ENCODE measurements around the gene EFCAB14. TPM values are rescaled to one million over a fixed set of nuclear protein-coding genes. Genes with fewer than 3 reads are reported as not detected.
A peak's percentile ranks its signal among the peaks of the same experiment; 100 is the strongest.
"Not testable (repeated sequence)": the region's sequence is repeated elsewhere in the genome, so short reads cannot be mapped to it uniquely, and the experiment has no call there.

EFCAB14 gene
- total and polyA plus RNA-seq, 7 donors: 21.1 to 63.3 (median 52.0) TPM

GRCh38 chr1:46724991-46725735 lies 6.2 kb upstream of the EFCAB14 start:
- peak; percentile 80 for TF ChIP-seq CTCF (IDR thresholded peaks at IDR 0.05)
- peaks cover 4% of the 10 kb centered on the region for H3K4me1 ChIP-seq
- no peaks in the 10 kb centered on the region for H3K9me3 ChIP-seq
- no peak overlapping the region for H3K27ac ChIP-seq
- WGBS, 3 donors: 11 to 16% (median 12%) methylated on average over 7 of the region's 7 CpGs
- peaks cover 0 to 6% (median 0%) of the 10 kb centered on the region in 3 donors for H3K27me3 ChIP-seq (ENCODE audit: insufficient read depth in 3 of 3, low read length in 2 of 3)
- DNase-seq: peak; percentile 38 to 70
- intact Hi-C loops (cut with DNase I): loop anchor here (1.0 to 5.0 kb wide), 4 partner anchors 58 to 193 kb away; partner anchors contain the start of gene ATPAF1 (in 1 of the 2)
- no peak overlapping the region for H3K4me3 ChIP-seq
- ATAC-seq: peak; percentile 89 to 99 (median 94)
- H3K36me3 ChIP-seq (ENCODE audit: insufficient read depth in 1 of 2, low read depth in 1 of 2): no peaks in the 10 kb centered on the region

- Histone ChIP-seq H3K36me3 (ENCODE audit: insufficient read depth in 1 of 2, low read depth in 1 of 2) (no peaks in the 10 kb centered on the region), H3K9me3 (no peaks in the 10 kb centered on the region), H3K4me3 (no peak overlapping the region), H3K27me3 (ENCODE audit: insufficient read depth in 3 of 3, low read length in 2 of 3) (peaks cover 0 to 6% (median 0%) of the 10 kb centered on the region in 3 donors), H3K27ac (no peak overlapping the region), H3K4me1 (peaks cover 10% of the 10 kb centered on the region)
- no peak for TF ChIP-seq CTCF (IDR thresholded peaks at IDR 0.05)
- DNase-seq (no peak), ATAC-seq (no peak)
- intact Hi-C loops (cut with DNase I): loop anchor here (2.0 to 5.0 kb wide), 3 partner anchors 57 to 192 kb away; partner anchors contain the start of gene ATPAF1 (in 1 of the 2)
- WGBS, 3 donors: 42 to 58% (median 46%) methylated on average over 4 of the region's 4 CpGs
These were observed 5.0 kb upstream of the EFCAB14 start for GRCh38 chr1:46723901-46724300.

- intact Hi-C loops (cut with DNase I): loop anchor here (5.0 kb wide), 2 partner anchors 54 to 189 kb away; partner anchors contain the start of gene ATPAF1 (in 1 of the 2)
- H3K4me3 ChIP-seq: no peak overlapping the region
- peaks cover 0 to under 1% (median 0%) of the 10 kb centered on the region in 3 donors for H3K27me3 ChIP-seq (ENCODE audit: insufficient read depth in 3 of 3, low read length in 2 of 3)
- H3K9me3 ChIP-seq: no peaks in the 10 kb centered on the region
- H3K4me1 ChIP-seq: peaks cover 25% of the 10 kb centered on the region
- 54 to 60% (median 57%) methylated on average over 3 of the region's 3 CpGs for WGBS, 3 donors
- no peak for TF ChIP-seq CTCF (IDR thresholded peaks at IDR 0.05)
- H3K36me3 ChIP-seq (ENCODE audit: insufficient read depth in 1 of 2, low read depth in 1 of 2): no peaks in the 10 kb centered on the region
- H3K27ac ChIP-seq: no peak overlapping the region
- ATAC-seq (no peak), DNase-seq (no peak)
These were observed 2.8 kb upstream of the EFCAB14 start for GRCh38 chr1:46721686-46722205.

- Histone ChIP-seq H3K36me3 (ENCODE audit: insufficient read depth in 1 of 2, low read depth in 1 of 2) (peaks cover 4% of the 10 kb centered on the region in 2 donors), H3K4me3 (no peak overlapping the region), H3K27ac (no peak overlapping the region), H3K4me1 (peaks cover 30% of the 10 kb centered on the region), H3K9me3 (no peaks in the 10 kb centered on the region), H3K27me3 (ENCODE audit: insufficient read depth in 3 of 3, low read length in 2 of 3) (no peaks in the 10 kb centered on the region)
- no peak for ATAC-seq
- WGBS, 3 donors: 81 to 87% (median 82%) methylated on average over 1 of the region's 1 CpG
- DNase-seq: no peak
- TF ChIP-seq CTCF (IDR thresholded peaks at IDR 0.05): no peak
- intact Hi-C loops (cut with DNase I): loop anchor here (5.0 kb wide), 2 partner anchors 54 to 189 kb away; partner anchors contain the start of gene ATPAF1 (in 1 of the 2)
These were observed 2.3 kb upstream of the EFCAB14 start for GRCh38 chr1:46721204-46721603.

- DNase-seq; ATAC-seq; H3K9me3 ChIP-seq; H3K27me3 ChIP-seq (ENCODE audit: insufficient read depth in 3 of 3, low read length in 2 of 3); H3K27ac ChIP-seq; H3K4me3 ChIP-seq: not testable (repeated sequence)
- intact Hi-C loops (cut with DNase I): loop anchor here (5.0 kb wide), 2 partner anchors 53 to 188 kb away; partner anchors contain the start of gene ATPAF1 (in 1 of the 2)
- Histone ChIP-seq H3K36me3 (ENCODE audit: insufficient read depth in 1 of 2, low read depth in 1 of 2) (peaks cover 4 to 13% of the 10 kb centered on the region in 2 donors), H3K4me1 (peaks cover 30% of the 10 kb centered on the region)
- WGBS, 3 donors: 94 to 97% (median 97%) methylated on average over 8 of the region's 8 CpGs
These were observed 1.4 kb upstream of the EFCAB14 start for GRCh38 chr1:46720319-46720718.

Data from psoas muscle (tissue), 8 donors.